HL-60/S4 treated with phorbol 12-myristate 13-acetate at 8.2 ng/mL for 4 days and 3 days (cell line): ENCODE results near the gene SYNJ1.

Experiments used
- in situ Hi-C: fragments of 300-500 bp; cut with MboI; formaldehyde crosslinking; loops from 2 replicates; pipeline ENCODE4 v1.15.0; 2022; ENCODE audit warnings: low sequenced_read_pairs

SYNJ1 gene

GRCh38 chr21:32585042-32585710, 142.6 kb downstream of the SYNJ1 start, which contains the start of gene TCP10L:
Gene TCP10L, minus strand, starts transcription at chr21:32585523. Its CDS starts 1,219 bp downstream, at chr21:32584304.
- in situ Hi-C loops = loop anchor here (25.0 kb wide), 1 partner anchor 173 kb away; the partner anchor contains the start of gene EVA1C

GRCh38 chr21:32584472-32584871, 143.3 kb downstream of the SYNJ1 start:
- in situ Hi-C loops = loop anchor here (25.0 kb wide), 1 partner anchor 172 kb away; the partner anchor contains the start of gene EVA1C

GRCh38 chr21:32581732-32582131, 146.1 kb downstream of the SYNJ1 start:
- in situ Hi-C loops = loop anchor here (25.0 kb wide), 1 partner anchor 169 kb away; the partner anchor contains the start of gene EVA1C

GRCh38 chr21:32580949-32581348, 146.9 kb downstream of the SYNJ1 start:
- in situ Hi-C loops = loop anchor here (25.0 kb wide), 1 partner anchor 169 kb away; the partner anchor contains the start of gene EVA1C
